HEK293 (cell line): ENCODE measurements around the gene PRND.
"Not testable (repeated sequence)": the region's sequence is repeated elsewhere in the genome, so short reads cannot be mapped to it uniquely, and the experiment has no call there.

ENCODE experiments used
- CTCF ChIA-PET: fragments of 350-600 bp; formaldehyde crosslinking; extraction: SDS; loops from one replicate; lab custom pipeline; 2021; ENCODE audit warnings: antibody characterized with exemption; lab: Yijun Ruan, JAX
- POLR2A ChIA-PET: fragments of 300-600 bp; formaldehyde crosslinking; extraction: SDS; loops from one replicate; lab custom pipeline; 2020; ENCODE audit warnings: antibody characterized with exemption, inconsistent platforms; lab: Yijun Ruan, JAX
- H3K27ac ChIP-seq: fragments of 200-500 bp; sonication (Bioruptor generic); 2 replicates; pipeline ENCODE4 v1.5.1; 2014; ENCODE audit warnings: low read depth, low read length, control low read depth, inconsistent platforms; ENCODE audit errors: extremely low read depth
- H3K36me3 ChIP-seq, 2 experiments: fragments of 200-500 bp in 1 of 2; sonication (Bioruptor generic) in 1 of 2; 1 replicate in 1 of 2; 2 replicates in 1 of 2; pipeline ENCODE4 v1.5.1; 2014 to 2017; ENCODE audit warnings: inconsistent platforms in 2 of 2, low read length in 2 of 2; ENCODE audit not compliant: control insufficient read depth in 2 of 2, insufficient read depth in 1 of 2
- H3K4me1 ChIP-seq: fragments of 200-500 bp; sonication (Bioruptor generic); 2 replicates; pipeline ENCODE4 v1.5.1; 2014; ENCODE audit warnings: mild to moderate bottlenecking, low read length, inconsistent platforms; ENCODE audit not compliant: control insufficient read depth, insufficient read depth
- H3K4me3 ChIP-seq: 2 replicates; pipeline ENCODE4 v1.5.1; 2011; ENCODE audit warnings: low read depth, mild to moderate bottlenecking, control low read depth, low read length, moderate library complexity
- H3K9me3 ChIP-seq: fragments of 200-500 bp; sonication (Bioruptor generic); 2 replicates; pipeline ENCODE4 v1.5.1; 2014; ENCODE audit warnings: low read depth, low read length, inconsistent platforms; ENCODE audit not compliant: control insufficient read depth, insufficient read depth
- ELK4 ChIP-seq: IDR thresholded peaks from 2 replicates; pipeline ENCODE4 v1.6.1; 2011; ENCODE audit warnings: mild to moderate bottlenecking, low read depth, low read length, borderline replicate concordance
- GLIS2 ChIP-seq: fragments of 450-650 bp; formaldehyde crosslinking; IDR thresholded peaks from 2 replicates; pipeline ENCODE4 v1.5.1; 2016; ENCODE audit warnings: missing biosample characterization, missing genetic modification characterization
- SCRT1 ChIP-seq: fragments of 450-650 bp; formaldehyde crosslinking; IDR thresholded peaks from 2 replicates; pipeline ENCODE4 v1.5.1; 2016; ENCODE audit warnings: missing biosample characterization, missing genetic modification characterization, borderline replicate concordance
- SETDB1 ChIP-seq: IDR thresholded peaks from one replicate; pipeline ENCODE4 v1.6.1; 2017; ENCODE audit warnings: mild to moderate bottlenecking, low read length, moderate library complexity, mixed read lengths; ENCODE audit not compliant: insufficient read length
- ZNF140 ChIP-seq: fragments of 450-650 bp; formaldehyde crosslinking; IDR thresholded peaks from 2 replicates; pipeline ENCODE4 v1.5.1; 2016; ENCODE audit warnings: missing biosample characterization, missing genetic modification characterization
- ZNF211 ChIP-seq: fragments of 450-650 bp; formaldehyde crosslinking; IDR thresholded peaks from 2 replicates; pipeline ENCODE4 v1.5.1; 2016; ENCODE audit warnings: low read depth, missing biosample characterization, missing genetic modification characterization
- ZNF221 ChIP-seq: fragments of 450-650 bp; formaldehyde crosslinking; IDR thresholded peaks from 2 replicates; pipeline ENCODE4 v1.5.1; 2017; ENCODE audit warnings: missing biosample characterization, missing genetic modification characterization, borderline replicate concordance
- ZNF280D ChIP-seq: fragments of 450-650 bp; formaldehyde crosslinking; IDR thresholded peaks from 2 replicates; pipeline ENCODE4 v1.5.1; 2016; ENCODE audit warnings: missing biosample characterization, missing genetic modification characterization
- ZNF354C ChIP-seq: fragments of 450-650 bp; formaldehyde crosslinking; IDR thresholded peaks from 2 replicates; pipeline ENCODE4 v1.5.1; 2016; ENCODE audit warnings: missing biosample characterization, missing genetic modification characterization, low read depth, borderline replicate concordance
- ZNF548 ChIP-seq: fragments of 450-650 bp; formaldehyde crosslinking; IDR thresholded peaks from 2 replicates; pipeline ENCODE4 v1.5.1; 2016; ENCODE audit warnings: missing biosample characterization, missing genetic modification characterization
- ZNF621 ChIP-seq: fragments of 450-650 bp; formaldehyde crosslinking; IDR thresholded peaks from 2 replicates; pipeline ENCODE4 v1.5.1; 2017; ENCODE audit warnings: missing biosample characterization, missing genetic modification characterization
- ZNF664 ChIP-seq: fragments of 450-650 bp; formaldehyde crosslinking; IDR thresholded peaks from 2 replicates; pipeline ENCODE4 v1.5.1; 2016; ENCODE audit warnings: missing biosample characterization, missing genetic modification characterization
- ZNF791 ChIP-seq: fragments of 450-650 bp; formaldehyde crosslinking; IDR thresholded peaks from 2 replicates; pipeline ENCODE4 v1.5.1; 2016; ENCODE audit warnings: missing biosample characterization, missing genetic modification characterization

The PRND gene

GRCh38 chr20:4771004-4771403, 49.3 kb downstream of the PRND start:
- H3K27ac ChIP-seq: no peak overlapping the region
- no peaks in the 10 kb centered on the region for H3K36me3 ChIP-seq
- no peaks in the 10 kb centered on the region for H3K4me1 ChIP-seq
- ChIA-PET POLR2A (no interaction called here), CTCF (interaction anchor here (0.5 to 1.4 kb wide), 5 partner anchors 9 to 434 kb away, joined by 3 to 5 read pairs (median 3); no protein-coding TSS in a partner anchor)
- no peak for TF ChIP-seq ZNF664 (tag by site-specific recombination)
- TF ChIP-seq ZNF791 (tag by site-specific recombination): no peak
- TF ChIP-seq ZNF280D (tag by site-specific recombination): no peak
- TF ChIP-seq ELK4: no peak
- no peak for TF ChIP-seq GLIS2
- TF ChIP-seq ZNF140: no peak
- no peak for TF ChIP-seq SCRT1 (tag by site-specific recombination)
- no peak for TF ChIP-seq ZNF621 (tag by site-specific recombination)
- H3K4me3 ChIP-seq: no peak overlapping the region
- H3K9me3 ChIP-seq: no peaks in the 10 kb centered on the region

GRCh38 chr20:4772132-4772531, 50.4 kb downstream of the PRND start:
- Histone ChIP-seq H3K27ac (no peak overlapping the region), H3K4me1 (no peaks in the 10 kb centered on the region), H3K9me3 (no peaks in the 10 kb centered on the region), H3K4me3 (no peak overlapping the region), H3K36me3 (no peaks in the 10 kb centered on the region)
- peak; percentile 7 for TF ChIP-seq SETDB1
- no peak for TF ChIP-seq ZNF354C (tag by site-specific recombination)
- CTCF ChIA-PET: interaction anchor here (1.1 to 1.4 kb wide), 4 partner anchors 8 to 433 kb away, joined by 3 to 5 read pairs (median 3); no protein-coding TSS in a partner anchor
- POLR2A ChIA-PET: no interaction called here

GRCh38 chr20:4773014-4773413, 51.3 kb downstream of the PRND start:
- POLR2A ChIA-PET, H3K27ac ChIP-seq, H3K9me3 ChIP-seq, H3K36me3 ChIP-seq, H3K4me1 ChIP-seq, H3K4me3 ChIP-seq: not testable (repeated sequence)
- CTCF ChIA-PET: interaction anchor here (0.6 kb wide), 1 partner anchor 284 kb away, joined by 3 read pairs; no protein-coding TSS in a partner anchor

- no peaks in the 10 kb centered on the region for H3K36me3 ChIP-seq
- no peaks in the 10 kb centered on the region for H3K9me3 ChIP-seq
- ChIA-PET POLR2A (no interaction called here), CTCF (no interaction called here)
- H3K4me1 ChIP-seq: no peaks in the 10 kb centered on the region
- no peak overlapping the region for H3K4me3 ChIP-seq
- TF ChIP-seq ZNF221 (tag by site-specific recombination): no peak
- TF ChIP-seq ZNF211 (tag by site-specific recombination): no peak
- TF ChIP-seq ZNF548 (tag by site-specific recombination): no peak
- no peak overlapping the region for H3K27ac ChIP-seq
Observed at GRCh38 chr20:4773736-4774135, 52.0 kb downstream of the PRND start.
